Measurements from ENCODE around the gene SAMD8.

Gene SAMD8

DNA sequence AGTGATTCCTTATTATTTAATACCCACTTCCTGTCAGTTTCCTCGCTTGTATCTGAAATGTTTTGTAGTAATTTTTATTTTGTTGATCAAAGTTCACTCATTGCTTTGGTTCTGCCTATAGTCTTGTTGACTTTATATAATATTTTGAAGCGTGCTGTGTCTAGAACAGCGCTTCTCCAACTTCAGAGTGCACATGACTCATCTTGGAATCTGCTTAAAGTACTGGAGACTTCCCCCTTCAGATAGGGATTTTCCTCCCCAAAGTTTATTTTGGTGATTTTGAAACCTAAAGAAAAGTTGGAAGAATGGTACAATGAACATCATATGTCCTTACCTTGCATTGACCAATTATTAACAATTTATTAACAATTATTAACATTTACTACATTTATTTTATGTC is 118.5 kb downstream of the SAMD8 start:
- no peak for DNase-seq

DNA sequence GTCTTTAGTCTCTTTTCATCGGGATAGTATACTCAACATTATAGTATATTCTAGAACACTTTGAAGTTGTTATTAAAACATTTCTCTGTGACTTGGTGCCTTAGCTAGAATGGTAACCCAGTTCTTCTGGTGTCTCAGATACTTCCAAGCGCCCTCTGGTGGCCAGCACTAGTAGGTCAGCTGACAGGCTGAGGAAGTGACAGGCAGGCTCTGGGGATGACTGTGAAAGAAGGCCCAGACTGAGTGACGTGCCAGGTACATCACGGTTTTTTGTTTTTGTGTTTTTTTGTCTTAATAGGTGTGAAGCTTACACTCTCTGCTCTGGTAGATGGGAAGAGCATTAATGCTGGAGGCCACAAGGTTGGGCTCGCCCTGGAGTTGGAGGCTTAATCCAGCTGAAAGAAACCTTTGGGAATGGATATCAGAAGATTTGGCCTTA is 119.2 kb downstream of the SAMD8 start:
- peak; percentile 88 for DNase-seq
